Ovary (tissue), 9 donors: ENCODE measurements around the gene PDE6D. TPM values are rescaled to one million over a fixed set of nuclear protein-coding genes. Genes with fewer than 3 reads are reported as not detected.

ENCODE experiments used
- DNase-seq, 5 donors: peaks; one replicate each; pipeline ENCODE4 v3.0.0-alpha.2; 2019 to 2020
- H3K27ac ChIP-seq, 2 donors: fragments of 200-600 bp; one replicate each; pipeline versions ENCODE4 v1.5.1 to v1.8.0; 2019 to 2022
- H3K27me3 ChIP-seq: fragments of 200-600 bp; one replicate; pipeline ENCODE4 v1.8.0; 2022
- H3K36me3 ChIP-seq: fragments of 200-600 bp; sonication (generic); one replicate; pipeline ENCODE4 v1.5.1; 2019
- H3K4me1 ChIP-seq: one replicate; pipeline ENCODE4 v1.8.1; 2013; ENCODE audit warnings: mild to moderate bottlenecking, moderate library complexity; ENCODE audit not compliant: insufficient read depth
- H3K4me3 ChIP-seq: fragments of 200-600 bp; sonication (generic); one replicate; pipeline ENCODE4 v1.5.1; 2017
- H3K9me3 ChIP-seq, 2 donors: fragments of 200-600 bp in 1 of 2; sonication (generic) in 1 of 2; one replicate each; pipeline versions ENCODE4 v1.5.1 to v1.8.1; 2013 to 2019; ENCODE audit warnings: mild to moderate bottlenecking in 1 of 2, moderate library complexity in 1 of 2
- EP300 ChIP-seq: sonication (generic); formaldehyde crosslinking; IDR thresholded peaks from one replicate; pipeline ENCODE4 v1.6.1; 2017; ENCODE audit warnings: antibody characterized with exemption
- POLR2A ChIP-seq: fragments of 450-650 bp; IDR thresholded peaks from one replicate; pipeline ENCODE4 v1.6.1; 2017; ENCODE audit warnings: antibody characterized with exemption, mild to moderate bottlenecking, moderate library complexity
- WGBS, 3 donors: extraction: QIAGEN DNeasy Blood & Tissue Kit in 1 of 3; methylation state at CpG; one replicate each; pipeline versions ENCODE4 v1.1.5 to v1.1.7; 2013 to 2017; 5-methylcytosine and 5-hydroxymethylcytosine counted together
- intact Hi-C, 4 donors: fragments of 100-400 bp; cut with DNase I; formaldehyde crosslinking; loops; one replicate each; pipeline versions ENCODE4 v1.11.0 to v1.15.1; 2022 to 2023
- polyA plus RNA-seq, 2 donors: library from polyadenylated mRNA; stranded (reverse); fragments of 200-250 nt in 1 of 2; fragments of 350-450 nt in 1 of 2; fragmentation: Illumina TruSeq in 1 of 2; extraction: RNeasy Lipid Tissue Mini Kit (QIAGEN cat#74804) in 1 of 2; gene quantifications; one replicate each; pipeline ENCODE4 v1.2.3, GENCODE V29; 2013 to 2014
- total RNA-seq, 7 donors: library from RNA; depleted of rRNA in 2 of 7; stranded (reverse); fragments of >200 nt in 2 of 7; fragmentation: NEBNext Ultra II Directional in 3 of 7; extraction: Animal tissue kit (Norgen Biotek cat#: 25700) in 3 of 7; gene quantifications; one replicate each; pipeline versions ENCODE4 v1.1.0 to v1.2.4, GENCODE V29; 2016 to 2023
- TF ChIP-seq, protein P1 (sequence below), 3 donors: fragments of 450-650 bp in 2 of 3; fragments of 200-600 bp in 1 of 3; IDR thresholded peaks; one replicate each; pipeline versions ENCODE4 v1.5.1 to v1.8.0; 2016 to 2022; ENCODE audit warnings: antibody characterized with exemption in 3 of 3, mild to moderate bottlenecking in 1 of 3
- donor health status: DM: no; HTN: no; CAD: no; lungs with moderate emphysema.
- donor health status: DM: no; HTN: no; CAD: no.
- donor health status: Bipolar disorder and iron deficiency.
- donor health status: DM: yes; HTN: yes; CAD: no.
- donor health status: DM: no; HTN: no; CAD: no.
- donor health status: DM: yes; HTN: yes; CAD: no.

Gene PDE6D
- total and polyA plus RNA-seq, 9 donors = 13.7 to 32.9 (median 17.8) TPM

DNA sequence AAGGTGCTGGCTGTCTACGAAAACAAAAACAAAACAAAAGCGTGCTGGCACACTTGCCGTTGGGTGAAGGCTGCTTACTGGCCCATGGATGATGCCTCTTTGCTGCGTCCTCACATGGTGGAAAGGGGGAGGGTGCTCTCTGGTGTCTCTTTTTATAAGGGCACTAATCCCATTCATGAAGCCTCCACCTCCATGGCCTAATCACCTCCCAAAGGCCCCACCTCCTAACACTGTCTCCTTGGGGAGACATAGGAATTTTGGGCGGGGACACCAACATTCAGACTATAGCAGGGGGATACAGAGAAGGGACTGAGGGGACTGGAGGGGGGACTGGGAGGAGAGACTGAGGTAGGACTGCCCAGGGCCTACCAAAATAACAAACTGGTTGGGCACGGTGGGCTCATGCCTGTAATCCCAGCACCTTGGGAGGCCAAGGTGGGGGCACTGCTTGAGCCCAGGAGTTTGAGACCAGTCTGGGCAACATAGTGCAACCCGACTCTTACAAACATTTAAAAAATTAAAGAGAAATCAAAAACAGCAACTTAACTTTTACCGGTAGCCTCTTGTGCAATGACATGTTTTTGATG lies 58.3 kb downstream of the PDE6D start:
- H3K9me3 ChIP-seq = no peaks in the 10 kb centered on the region
- no peaks in the 10 kb centered on the region for H3K27me3 ChIP-seq
- no peaks in the 10 kb centered on the region for H3K36me3 ChIP-seq
- no peak overlapping the region for H3K4me3 ChIP-seq
- intact Hi-C loops = no loop called here
- H3K27ac ChIP-seq = no peak overlapping the region
- DNase-seq = no peak
- no peaks in the 10 kb centered on the region for H3K4me1 ChIP-seq
- 81 to 85% (median 81%) methylated on average over 8 of the region's 8 CpGs for WGBS, 3 donors
- TF ChIP-seq EP300 (no peak), POLR2A (no peak)
- TF ChIP-seq, protein P1, sequence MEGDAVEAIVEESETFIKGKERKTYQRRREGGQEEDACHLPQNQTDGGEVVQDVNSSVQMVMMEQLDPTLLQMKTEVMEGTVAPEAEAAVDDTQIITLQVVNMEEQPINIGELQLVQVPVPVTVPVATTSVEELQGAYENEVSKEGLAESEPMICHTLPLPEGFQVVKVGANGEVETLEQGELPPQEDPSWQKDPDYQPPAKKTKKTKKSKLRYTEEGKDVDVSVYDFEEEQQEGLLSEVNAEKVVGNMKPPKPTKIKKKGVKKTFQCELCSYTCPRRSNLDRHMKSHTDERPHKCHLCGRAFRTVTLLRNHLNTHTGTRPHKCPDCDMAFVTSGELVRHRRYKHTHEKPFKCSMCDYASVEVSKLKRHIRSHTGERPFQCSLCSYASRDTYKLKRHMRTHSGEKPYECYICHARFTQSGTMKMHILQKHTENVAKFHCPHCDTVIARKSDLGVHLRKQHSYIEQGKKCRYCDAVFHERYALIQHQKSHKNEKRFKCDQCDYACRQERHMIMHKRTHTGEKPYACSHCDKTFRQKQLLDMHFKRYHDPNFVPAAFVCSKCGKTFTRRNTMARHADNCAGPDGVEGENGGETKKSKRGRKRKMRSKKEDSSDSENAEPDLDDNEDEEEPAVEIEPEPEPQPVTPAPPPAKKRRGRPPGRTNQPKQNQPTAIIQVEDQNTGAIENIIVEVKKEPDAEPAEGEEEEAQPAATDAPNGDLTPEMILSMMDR (IDR thresholded peaks at IDR 0.05) = no peak

DNA sequence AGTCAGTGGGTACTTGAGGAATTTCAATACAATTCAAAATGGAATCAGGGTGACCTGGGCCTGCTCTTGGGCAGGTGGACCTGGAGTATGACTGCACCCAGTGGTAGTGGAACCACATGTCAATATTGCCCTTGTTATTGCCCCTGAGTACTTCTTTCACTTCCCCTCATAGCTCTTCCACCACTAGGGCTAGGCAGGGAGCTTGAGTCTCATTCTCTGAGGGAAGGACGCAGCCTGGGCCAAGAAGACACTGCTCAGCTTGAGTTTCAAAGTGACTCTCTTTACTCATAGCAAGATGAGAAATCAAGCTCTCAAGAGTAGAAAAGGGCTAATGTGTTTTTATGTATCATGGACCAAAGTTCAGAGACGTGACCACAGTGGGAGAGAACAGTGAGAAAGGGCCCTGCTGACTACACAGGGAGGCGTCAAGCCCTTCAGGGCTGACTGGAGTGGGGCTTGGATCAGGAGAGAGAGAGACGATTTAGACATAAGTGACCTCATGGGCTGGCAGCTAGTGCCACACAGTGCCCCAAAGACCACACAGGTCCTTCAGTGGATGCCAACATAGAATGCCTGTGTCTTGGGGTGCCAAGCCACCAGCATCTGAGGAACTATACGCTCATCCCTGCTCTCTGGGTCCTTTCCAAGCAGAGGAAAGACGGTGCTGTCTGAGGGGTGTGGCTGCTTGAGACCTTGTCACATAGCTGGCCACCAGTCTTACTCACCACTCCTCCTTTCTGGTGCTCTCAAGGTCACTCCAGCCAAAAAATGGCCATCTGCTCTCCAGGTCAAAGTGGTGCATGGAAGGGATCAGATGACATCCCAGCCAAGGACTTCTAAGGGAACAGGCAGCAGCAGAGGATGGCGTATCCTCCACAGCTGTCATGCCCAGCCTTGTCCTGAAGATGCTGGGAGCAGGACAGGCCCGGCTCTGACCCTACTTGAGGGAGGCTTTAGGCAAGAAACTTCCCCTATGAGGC lies 59.8 kb downstream of the PDE6D start:
- no peaks in the 10 kb centered on the region for H3K27me3 ChIP-seq
- no peak overlapping the region for H3K27ac ChIP-seq
- TF ChIP-seq, protein P1 (IDR thresholded peaks at IDR 0.05) = no peak
- intact Hi-C loops = no loop called here
- no peaks in the 10 kb centered on the region for H3K36me3 ChIP-seq
- H3K4me3 ChIP-seq = no peak overlapping the region
- DNase-seq = no peak
- H3K4me1 ChIP-seq = no peaks in the 10 kb centered on the region
- no peaks in the 10 kb centered on the region for H3K9me3 ChIP-seq
- 82 to 85% (median 85%) methylated on average over 8 of the region's 8 CpGs for WGBS, 3 donors

DNA sequence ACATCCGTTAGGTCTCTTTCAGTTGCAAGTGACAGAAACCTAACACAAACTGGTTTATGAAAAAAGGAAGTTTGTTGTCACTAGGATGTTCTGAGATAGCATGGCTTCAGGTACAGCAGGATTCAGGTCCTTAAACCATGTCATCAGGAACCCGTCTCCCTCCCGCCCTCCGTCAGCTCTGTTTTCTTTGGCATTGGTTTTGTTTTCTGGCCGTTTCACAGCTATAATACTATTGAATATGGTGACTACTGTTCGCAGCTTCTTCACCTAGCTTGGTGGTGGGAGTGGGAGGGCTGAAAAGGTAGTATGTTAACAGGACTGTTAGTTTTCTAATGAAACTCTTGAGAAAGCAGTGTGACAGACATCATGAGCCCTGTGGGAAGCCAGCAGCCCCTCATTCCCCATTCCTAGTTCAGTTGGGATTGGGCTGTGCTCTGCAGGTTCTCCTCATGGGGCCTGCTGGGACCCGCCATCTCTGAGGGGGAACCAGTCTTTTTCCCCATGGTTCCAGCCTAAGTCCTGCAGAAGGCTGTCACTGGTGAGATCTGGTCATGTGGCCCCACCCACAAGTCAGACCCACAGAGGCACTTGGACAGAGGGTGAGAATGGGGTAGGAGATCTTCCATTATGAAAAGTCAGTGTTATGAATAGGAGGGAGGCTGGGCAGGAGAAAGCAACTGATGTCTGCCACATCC lies 60.6 kb downstream of the PDE6D start:
- H3K9me3 ChIP-seq = no peaks in the 10 kb centered on the region
- no peaks in the 10 kb centered on the region for H3K4me1 ChIP-seq
- H3K27me3 ChIP-seq = no peaks in the 10 kb centered on the region
- no peak for DNase-seq
- WGBS, 3 donors = 22 to 43% (median 42%) methylated on average over 7 of the region's 7 CpGs
- TF ChIP-seq EP300 (no peak), POLR2A (no peak)
- TF ChIP-seq, protein P1 (IDR thresholded peaks at IDR 0.05) = no peak
- no peak overlapping the region for H3K27ac ChIP-seq
- H3K36me3 ChIP-seq = no peaks in the 10 kb centered on the region
- no peak overlapping the region for H3K4me3 ChIP-seq
- intact Hi-C loops = no loop called here

DNA sequence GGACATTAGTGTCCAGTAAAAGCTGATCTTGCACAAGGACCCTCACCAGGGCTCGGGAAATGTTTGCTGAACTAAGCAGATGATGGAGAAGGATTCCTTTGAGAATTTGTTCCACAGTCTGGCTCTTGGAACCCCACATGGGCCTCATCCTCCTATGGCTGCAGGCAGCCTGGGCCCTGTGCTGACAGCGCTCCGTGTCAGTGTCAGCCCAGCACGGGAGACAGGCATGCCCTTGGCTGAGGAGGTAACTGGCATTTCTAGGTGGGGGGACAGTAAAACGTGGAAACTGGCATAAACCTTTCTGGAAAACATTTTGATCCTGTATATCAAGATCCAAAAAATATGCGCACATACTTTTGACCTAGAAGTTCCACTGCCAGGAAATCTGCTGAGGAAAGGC lies 62.3 kb downstream of the PDE6D start:
- Histone ChIP-seq H3K9me3 (no peaks in the 10 kb centered on the region), H3K36me3 (no peaks in the 10 kb centered on the region), H3K27me3 (no peaks in the 10 kb centered on the region), H3K27ac (no peak overlapping the region), H3K4me3 (no peak overlapping the region), H3K4me1 (peaks cover 3% of the 10 kb centered on the region)
- no peak for TF ChIP-seq EP300
- TF ChIP-seq, protein P1 (IDR thresholded peaks at IDR 0.05) = no peak
- no peak for TF ChIP-seq POLR2A
- WGBS, 3 donors = 64 to 74% (median 72%) methylated on average over 6 of the region's 6 CpGs
- intact Hi-C loops = loop anchor here in 1 of 4 donors (10.0 kb wide), 1 partner anchor 194 kb away; no protein-coding TSS in a partner anchor
- DNase-seq = no peak
